PC-3 (cell line): ENCODE data around the gene OR6N1. TPM values are rescaled to one million over a fixed set of nuclear protein-coding genes. Genes with fewer than 3 reads are reported as not detected.

ENCODE experiments used
- ATAC-seq: fragments of 200-7000 bp; cut with Tn5 transposase; 2 replicates; pipeline ENCODE4 v1.9.1; 2020; ENCODE audit warnings: mild to moderate bottlenecking, moderate library complexity
- BruUV-seq: library from RNA; stranded (reverse); fragments of 400-500 nt; replicated peaks from 2 replicates; lab custom pipeline; 2021; lab: Mats Ljungman, UMichigan
- CTCF ChIA-PET: fragments of 300-600 bp; sonication (Branson Sonifier 250); formaldehyde crosslinking; loops from one replicate; lab custom pipeline; 2022; ENCODE audit warnings: antibody characterized with exemption; lab: Charles Lee
- POLR2A ChIA-PET: fragments of 300-600 bp; sonication (Branson Sonifier 250); formaldehyde crosslinking; loops from one replicate; lab custom pipeline; 2022; ENCODE audit warnings: antibody characterized with exemption; ENCODE audit not compliant: unreplicated experiment; lab: Charles Lee
- DNase-seq: peaks from one replicate; pipeline ENCODE4 v3.0.0-alpha.2; 2015
- H2AFZ ChIP-seq: fragments of 300-600 bp; sonication (generic); 2 replicates; pipeline ENCODE4 v1.6.0; 2016; ENCODE audit warnings: antibody characterized with exemption, low read length
- H3F3A ChIP-seq: fragments of 300-600 bp; sonication (generic); one replicate; pipeline ENCODE4 v1.6.0; 2017; ENCODE audit warnings: antibody characterized with exemption, low read length, control low read depth, mild to moderate bottlenecking; ENCODE audit not compliant: unreplicated experiment
- H3K27ac ChIP-seq: fragments of 300-600 bp; sonication (generic); 2 replicates; pipeline ENCODE4 v1.5.1; 2016; ENCODE audit warnings: mild to moderate bottlenecking, low read length
- H3K27me3 ChIP-seq: fragments of 300-600 bp; sonication (generic); 2 replicates; pipeline ENCODE4 v1.6.1; 2016; ENCODE audit warnings: low read length, mixed read lengths
- H3K36me3 ChIP-seq: fragments of 300-600 bp; sonication (generic); 2 replicates; pipeline ENCODE4 v1.6.1; 2016; ENCODE audit warnings: low read depth, mixed run types, low read length, mixed read lengths
- H3K4me1 ChIP-seq: fragments of 300-600 bp; sonication (generic); 2 replicates; pipeline ENCODE4 v1.5.1; 2016; ENCODE audit warnings: low read length; ENCODE audit not compliant: insufficient read depth
- H3K4me2 ChIP-seq: fragments of 300-600 bp; sonication (generic); 2 replicates; pipeline ENCODE4 v1.6.0; 2016; ENCODE audit warnings: low read length
- H3K4me3 ChIP-seq: fragments of 300-600 bp; sonication (generic); 2 replicates; pipeline ENCODE4 v1.5.1; 2016; ENCODE audit warnings: mild to moderate bottlenecking, low read length, mixed read lengths
- H3K79me2 ChIP-seq: fragments of 300-600 bp; sonication (generic); 2 replicates; pipeline ENCODE4 v1.6.1; 2017; ENCODE audit warnings: low read length, mixed read lengths
- H3K9ac ChIP-seq: fragments of 300-600 bp; sonication (generic); 2 replicates; pipeline ENCODE4 v1.6.0; 2016; ENCODE audit warnings: mild to moderate bottlenecking, low read length
- H3K9me2 ChIP-seq: fragments of 300-600 bp; sonication (generic); replicated peaks from 2 replicates; pipeline ENCODE4 v1.6.1; 2016; ENCODE audit warnings: mixed run types, low read length, mixed read lengths
- H3K9me3 ChIP-seq: fragments of 300-600 bp; sonication (generic); 2 replicates; pipeline ENCODE4 v1.6.1; 2016; ENCODE audit warnings: low read length, mixed read lengths
- H4K20me1 ChIP-seq: fragments of 300-600 bp; sonication (generic); 2 replicates; pipeline ENCODE4 v1.6.1; 2016; ENCODE audit warnings: low read length, mixed read lengths
- CTCF ChIP-seq: fragments of 300-600 bp; sonication (generic); conservative IDR thresholded peaks from 2 replicates; pipeline ENCODE4 v1.5.1; 2017; ENCODE audit warnings: antibody characterized with exemption, low read depth, mild to moderate bottlenecking, low read length
- EZH2 ChIP-seq: fragments of 300-600 bp; sonication (generic); IDR thresholded peaks from one replicate; pipeline ENCODE4 v1.6.1; 2017; ENCODE audit warnings: antibody characterized with exemption, mild to moderate bottlenecking, low read length; ENCODE audit not compliant: unreplicated experiment
- EZH2phosphoT487 ChIP-seq: fragments of 300-600 bp; sonication (generic); IDR thresholded peaks from 2 replicates; pipeline ENCODE4 v1.6.1; 2018; ENCODE audit warnings: mild to moderate bottlenecking, antibody characterized with exemption, low read length, borderline replicate concordance
- intact Hi-C: fragments of 100-400 bp; cut with micrococcal nuclease; formaldehyde crosslinking; loops from 2 replicates; pipeline ENCODE4 v1.9.0; 2023
- total RNA-seq: library from RNA; depleted of rRNA; stranded (reverse); fragments of >200 nt; gene quantifications from 2 replicates; pipeline ENCODE4 v1.2.3, GENCODE V29; 2014

The OR6N1 gene
- total RNA-seq, 1 experiment from 2014 or later = not detected

DNA sequence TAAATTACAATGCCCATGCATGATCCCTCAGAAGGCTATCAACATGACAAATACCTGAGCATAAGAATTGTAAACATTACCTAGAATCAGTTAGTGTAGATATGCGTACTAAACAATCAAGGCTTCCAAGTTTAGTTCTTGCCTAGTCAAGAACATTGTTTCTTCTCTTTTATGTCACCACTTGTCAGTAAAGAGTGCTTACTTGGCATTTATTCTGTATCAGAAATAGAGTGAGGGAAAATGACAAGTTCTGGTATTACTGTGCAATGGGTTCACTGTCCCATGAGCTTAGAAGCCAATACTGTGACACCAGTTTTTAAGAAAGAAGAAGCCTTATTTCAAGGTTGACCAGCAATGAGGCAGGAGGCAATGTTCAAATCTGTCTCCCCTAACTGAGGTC lies 31.7 kb upstream of the OR6N1 start:
- no peaks in the 10 kb centered on the region for H3K9me3 ChIP-seq
- TF ChIP-seq EZH2 (no peak), EZH2phosphoT487 (no peak), CTCF (no peak)

GRCh38 chr1:158801396-158801795 lies 29.4 kb upstream of the OR6N1 start:
- H3K9me2 ChIP-seq = no peaks in the 10 kb centered on the region
- H3K4me3 ChIP-seq = no peak overlapping the region
- H3F3A ChIP-seq = no peaks in the 10 kb centered on the region
- no peaks in the 10 kb centered on the region for H3K36me3 ChIP-seq
- no peaks in the 10 kb centered on the region for H3K4me1 ChIP-seq
- H2AFZ ChIP-seq = no peak overlapping the region
- H3K4me2 ChIP-seq = no peak overlapping the region
- no peak overlapping the region for H3K27ac ChIP-seq
- ATAC-seq (no peak), DNase-seq (no peak)
- H3K9me3 ChIP-seq = no peaks in the 10 kb centered on the region
- POLR2A ChIA-PET = no interaction called here
- no TSS peak for BruUV-seq
- no peaks in the 10 kb centered on the region for H3K79me2 ChIP-seq
- TF ChIP-seq EZH2phosphoT487 = no peak
- CTCF ChIA-PET = no interaction called here
- no peaks in the 10 kb centered on the region for H4K20me1 ChIP-seq
- H3K9ac ChIP-seq = no peak overlapping the region
- H3K27me3 ChIP-seq = no peaks in the 10 kb centered on the region; the same call in 1 of the 2 replicates
- intact Hi-C loops = no loop called here

More for the DNA sequence above, 31.7 kb upstream of the OR6N1 start:
- no peaks in the 10 kb centered on the region for H3F3A ChIP-seq
- ChIA-PET POLR2A (no interaction called here), CTCF (no interaction called here)
- no peaks in the 10 kb centered on the region for H3K9me2 ChIP-seq
- no peaks in the 10 kb centered on the region for H3K79me2 ChIP-seq
- BruUV-seq = no TSS peak
- H3K27me3 ChIP-seq = no peaks in the 10 kb centered on the region
- H3K4me3 ChIP-seq = no peak overlapping the region
- no peak overlapping the region for H3K4me2 ChIP-seq
- H3K27ac ChIP-seq = no peak overlapping the region
- intact Hi-C loops = no loop called here
- DNase-seq (no peak), ATAC-seq (no peak)
- no peak overlapping the region for H3K9ac ChIP-seq
- no peaks in the 10 kb centered on the region for H3K36me3 ChIP-seq
- H4K20me1 ChIP-seq = no peaks in the 10 kb centered on the region
- H3K4me1 ChIP-seq = no peaks in the 10 kb centered on the region
- H2AFZ ChIP-seq = no peak overlapping the region

GRCh38 chr1:158800526-158800925 lies 28.5 kb upstream of the OR6N1 start:
- no peak overlapping the region for H2AFZ ChIP-seq
- no peak for ATAC-seq
- H4K20me1 ChIP-seq = no peaks in the 10 kb centered on the region
- H3K9ac ChIP-seq = no peak overlapping the region
- no peaks in the 10 kb centered on the region for H3K4me1 ChIP-seq
- H3K79me2 ChIP-seq = no peaks in the 10 kb centered on the region
- H3K27me3 ChIP-seq = no peaks in the 10 kb centered on the region; the same call in 1 of the 2 replicates
- no peak overlapping the region for H3K4me2 ChIP-seq
- no TSS peak for BruUV-seq
- no peaks in the 10 kb centered on the region for H3K9me3 ChIP-seq
- H3F3A ChIP-seq = no peaks in the 10 kb centered on the region
- H3K4me3 ChIP-seq = no peak overlapping the region
- DNase-seq = no peak
- no peak overlapping the region for H3K27ac ChIP-seq
- intact Hi-C loops = no loop called here
- H3K9me2 ChIP-seq = no peaks in the 10 kb centered on the region
- POLR2A ChIA-PET = no interaction called here
- TF ChIP-seq EZH2phosphoT487 (no peak), EZH2 (no peak), CTCF (no peak)
- no peaks in the 10 kb centered on the region for H3K36me3 ChIP-seq
- CTCF ChIA-PET = no interaction called here
